Measurements from ENCODE around the gene UXS1.

DNA sequence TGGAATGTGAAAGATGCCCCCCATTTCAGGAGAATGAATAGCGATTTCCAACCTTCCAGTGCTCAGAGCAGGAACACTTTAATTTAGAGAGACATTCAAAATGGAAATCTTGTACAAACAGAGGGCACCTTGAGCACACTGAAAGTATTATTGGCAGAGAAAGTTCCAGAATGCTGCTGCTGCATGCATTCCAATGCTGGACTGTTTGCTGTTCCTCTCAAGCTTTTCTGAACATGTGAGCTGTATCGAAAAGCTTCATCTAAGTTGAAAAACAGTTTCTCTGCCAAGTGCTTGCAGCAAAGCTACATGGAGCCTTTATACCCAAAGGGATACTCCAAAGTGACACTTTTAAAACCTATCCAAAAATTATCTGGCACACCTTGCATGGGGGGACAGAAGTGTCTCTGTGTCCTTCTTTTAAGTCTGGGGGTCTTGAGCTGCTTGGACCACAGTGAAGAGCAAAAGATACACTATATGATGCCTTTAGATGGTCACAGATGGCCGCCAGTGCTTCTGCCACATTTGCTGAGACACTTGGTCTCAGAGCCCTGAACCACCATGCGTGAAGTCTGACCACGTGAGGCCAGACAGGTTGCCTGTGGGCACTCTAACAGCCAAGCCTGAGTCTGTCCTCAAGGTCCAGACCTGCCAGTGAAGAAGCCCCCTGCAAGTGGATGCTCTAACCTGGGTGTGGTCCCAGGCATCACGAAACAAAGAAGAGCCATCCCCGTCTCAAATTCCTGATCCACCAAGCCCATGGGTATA lies 18.8 kb downstream of the UXS1 start:
- TF ChIP-seq, protein P1, sequence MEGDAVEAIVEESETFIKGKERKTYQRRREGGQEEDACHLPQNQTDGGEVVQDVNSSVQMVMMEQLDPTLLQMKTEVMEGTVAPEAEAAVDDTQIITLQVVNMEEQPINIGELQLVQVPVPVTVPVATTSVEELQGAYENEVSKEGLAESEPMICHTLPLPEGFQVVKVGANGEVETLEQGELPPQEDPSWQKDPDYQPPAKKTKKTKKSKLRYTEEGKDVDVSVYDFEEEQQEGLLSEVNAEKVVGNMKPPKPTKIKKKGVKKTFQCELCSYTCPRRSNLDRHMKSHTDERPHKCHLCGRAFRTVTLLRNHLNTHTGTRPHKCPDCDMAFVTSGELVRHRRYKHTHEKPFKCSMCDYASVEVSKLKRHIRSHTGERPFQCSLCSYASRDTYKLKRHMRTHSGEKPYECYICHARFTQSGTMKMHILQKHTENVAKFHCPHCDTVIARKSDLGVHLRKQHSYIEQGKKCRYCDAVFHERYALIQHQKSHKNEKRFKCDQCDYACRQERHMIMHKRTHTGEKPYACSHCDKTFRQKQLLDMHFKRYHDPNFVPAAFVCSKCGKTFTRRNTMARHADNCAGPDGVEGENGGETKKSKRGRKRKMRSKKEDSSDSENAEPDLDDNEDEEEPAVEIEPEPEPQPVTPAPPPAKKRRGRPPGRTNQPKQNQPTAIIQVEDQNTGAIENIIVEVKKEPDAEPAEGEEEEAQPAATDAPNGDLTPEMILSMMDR (conservative IDR thresholded peaks at IDR 0.05; ENCODE audit: low read length) = no peak
- no peak for TF ChIP-seq EZH2phosphoT487 (IDR thresholded peaks at IDR 0.05; ENCODE audit: borderline replicate concordance)

All from Loucy (cell line).